NB4 (cell line): ENCODE measurements around the gene NPIPA2.
"Not testable (repeated sequence)": the region's sequence is repeated elsewhere in the genome, so short reads cannot be mapped to it uniquely, and the experiment has no call there.

Experiments
- CTCF ChIP-seq: IDR thresholded peaks from one replicate; pipeline ENCODE4 v1.5.1; 2012; ENCODE audit warnings: low read depth, low read length
- MAX ChIP-seq: IDR thresholded peaks from 2 replicates; pipeline ENCODE4 v1.6.1; 2011; ENCODE audit warnings: low read depth, low read length
- MYC ChIP-seq: IDR thresholded peaks from 2 replicates; pipeline ENCODE4 v1.6.1; 2011; ENCODE audit warnings: low read depth, low read length
- POLR2A ChIP-seq: IDR thresholded peaks from 2 replicates; pipeline ENCODE4 v1.6.1; 2011; ENCODE audit warnings: mild to moderate bottlenecking; ENCODE audit not compliant: insufficient read length; ENCODE audit errors: extremely low read depth

- TF ChIP-seq POLR2A, CTCF, MYC, MAX: not testable (repeated sequence)
These were observed 38.9 kb upstream of the NPIPA2 start, which contains the start of gene NPIPA3 for GRCh38 chr16:14703156-14704011.
